Activated CD4-positive, alpha-beta memory T cell treated with anti-CD3 and anti-CD28 coated beads, Interleukin-2, amount 10 ng/mL, durations not matched to agents 7 days and 5 days (primary cell): ENCODE measurements around the gene ADAM17. TPM values are rescaled to one million over a fixed set of nuclear protein-coding genes. Genes with fewer than 3 reads are reported as not detected.
"Not testable (repeated sequence)": the region's sequence is repeated elsewhere in the genome, so short reads cannot be mapped to it uniquely, and the experiment has no call there.

ENCODE experiments used
- CTCF ChIA-PET: fragments of 350-600 bp; sonication (Branson Sonifier 250); formaldehyde crosslinking; loops from one replicate; lab custom pipeline; 2021; ENCODE audit warnings: antibody characterized with exemption, inconsistent platforms; lab: Charles Lee
- POLR2A ChIA-PET: fragments of 350-600 bp; sonication (Branson Sonifier 250); formaldehyde crosslinking; loops from one replicate; lab custom pipeline; 2021; ENCODE audit warnings: antibody characterized with exemption; lab: Charles Lee
- DNase-seq: peaks from one replicate; pipeline ENCODE4 v3.0.0-alpha.2; 2020
- H3K27ac Mint-ChIP-seq: one replicate; pipeline ENCODE4 v1.8.0; 2021; ENCODE audit warnings: mild to moderate bottlenecking, mixed read lengths
- H3K27me3 Mint-ChIP-seq: one replicate; pipeline ENCODE4 v1.8.0; 2021; ENCODE audit warnings: mixed read lengths
- H3K36me3 Mint-ChIP-seq: one replicate; pipeline ENCODE4 v1.8.0; 2021; ENCODE audit warnings: low read depth, mixed read lengths
- H3K4me1 Mint-ChIP-seq: one replicate; pipeline ENCODE4 v1.8.0; 2021; ENCODE audit warnings: mixed read lengths
- H3K4me3 Mint-ChIP-seq: one replicate; pipeline ENCODE4 v1.8.0; 2021; ENCODE audit warnings: mild to moderate bottlenecking, mixed read lengths
- H3K9me3 Mint-ChIP-seq: one replicate; pipeline ENCODE4 v1.8.0; 2021; ENCODE audit warnings: mixed read lengths
- total RNA-seq, 2 experiments: library from RNA; stranded (reverse); gene quantifications; one replicate each; pipeline ENCODE4 v1.2.3, GENCODE V29; 2021

Gene ADAM17
- total RNA-seq = 10 to 100 TPM; 28.9 to 31.0 TPM

- Mint-ChIP-seq H3K36me3 (peaks cover 17% of the 10 kb centered on the region), H3K4me1 (peaks cover 58% of the 10 kb centered on the region), H3K27me3 (no peaks in the 10 kb centered on the region), H3K27ac (peak within 1 kb of the TSS; percentile 94), H3K4me3 (peak within 1 kb of the TSS; percentile 97), H3K9me3 (no peaks in the 10 kb centered on the region)
- ChIA-PET POLR2A (interaction anchor here (0.6 to 3.9 kb wide), 68 partner anchors 9 to 893 kb away, joined by 3 to 62 read pairs (median 6); partner anchors contain the start of genes CPSF3, IAH1, ID2 and ITGB1BP1), CTCF (interaction anchor here (0.8 to 2.2 kb wide), 14 partner anchors 10 to 288 kb away, joined by 3 to 14 read pairs (median 4); partner anchors contain the start of gene TAF1B)
- DNase-seq = peak; percentile 92
These were observed at the start of gene ADAM17 for GRCh38 chr2:9555297-9556120. ADAM17 (minus strand) TSS chr2:9555830; CDS start chr2:9555605, 225 bp downstream.

- H3K4me3 Mint-ChIP-seq = no peak overlapping the region
- H3K4me1 Mint-ChIP-seq = peaks cover 31% of the 10 kb centered on the region
- no peak overlapping the region for H3K27ac Mint-ChIP-seq
- ChIA-PET POLR2A (interaction anchor here (0.6 to 1.7 kb wide), 4 partner anchors 17 to 178 kb away, joined by 3 to 5 read pairs (median 4); no protein-coding TSS in a partner anchor), CTCF (interaction anchor here (0.7 to 1.6 kb wide), 3 partner anchors 17 to 198 kb away, joined by 3 to 4 read pairs (median 3); no protein-coding TSS in a partner anchor)
- H3K27me3 Mint-ChIP-seq = no peaks in the 10 kb centered on the region
- no peak for DNase-seq
- H3K36me3 Mint-ChIP-seq = peaks cover 79% of the 10 kb centered on the region
- peaks cover 14% of the 10 kb centered on the region for H3K9me3 Mint-ChIP-seq
These were observed 46.8 kb upstream of the ADAM17 start for GRCh38 chr2:9602412-9602811.

- POLR2A ChIA-PET = interaction anchor here (1.6 kb wide), 1 partner anchor 25 kb away, joined by 3 read pairs; no protein-coding TSS in a partner anchor
- DNase-seq = no peak
- Mint-ChIP-seq H3K9me3 (peaks cover 14% of the 10 kb centered on the region), H3K4me3 (no peak overlapping the region), H3K27me3 (no peaks in the 10 kb centered on the region), H3K4me1 (peaks cover 34% of the 10 kb centered on the region), H3K36me3 (peaks cover 77% of the 10 kb centered on the region), H3K27ac (no peak overlapping the region)
- CTCF ChIA-PET = interaction anchor here (1.6 kb wide), 1 partner anchor 28 kb away, joined by 4 read pairs; no protein-coding TSS in a partner anchor
These were observed 45.8 kb upstream of the ADAM17 start for GRCh38 chr2:9601397-9601796.

GRCh38 chr2:9599430-9599829, 43.8 kb upstream of the ADAM17 start:
- Mint-ChIP-seq H3K27ac (no peak overlapping the region), H3K27me3 (no peaks in the 10 kb centered on the region), H3K4me3 (no peak overlapping the region), H3K36me3 (peaks cover 64% of the 10 kb centered on the region), H3K4me1 (peaks cover 47% of the 10 kb centered on the region), H3K9me3 (peaks cover 14% of the 10 kb centered on the region)
- CTCF ChIA-PET = no interaction called here
- no peak for DNase-seq
- POLR2A ChIA-PET = interaction anchor here (0.9 to 2.0 kb wide), 4 partner anchors 9 to 44 kb away, joined by 3 to 11 read pairs (median 6); partner anchors contain the start of genes ADAM17 and YWHAQ

GRCh38 chr2:9596621-9597311, 41.1 kb upstream of the ADAM17 start:
- Mint-ChIP-seq H3K27ac (peak overlapping the region; percentile 77), H3K4me3 (peak overlapping the region; percentile 57), H3K4me1 (peaks cover 60% of the 10 kb centered on the region), H3K9me3 (peaks cover 14% of the 10 kb centered on the region), H3K27me3 (no peaks in the 10 kb centered on the region), H3K36me3 (peaks cover 57% of the 10 kb centered on the region)
- ChIA-PET POLR2A (interaction anchor here (0.9 to 3.4 kb wide), 7 partner anchors 10 to 247 kb away, joined by 3 to 30 read pairs (median 5); partner anchors contain the start of genes ADAM17 and YWHAQ), CTCF (interaction anchor here (0.7 to 1.8 kb wide), 6 partner anchors 10 to 203 kb away, joined by 3 to 8 read pairs (median 4); partner anchors contain the start of gene ADAM17)
- no peak for DNase-seq

GRCh38 chr2:9595746-9596145, 40.1 kb upstream of the ADAM17 start:
- Mint-ChIP-seq H3K4me3 (peak overlapping the region; percentile 57), H3K4me1 (peaks cover 69% of the 10 kb centered on the region), H3K9me3 (peaks cover 14% of the 10 kb centered on the region), H3K27me3 (no peaks in the 10 kb centered on the region), H3K36me3 (peaks cover 58% of the 10 kb centered on the region), H3K27ac (peak overlapping the region; percentile 77)
- POLR2A ChIA-PET = interaction anchor here (0.9 to 3.4 kb wide), 6 partner anchors 11 to 204 kb away, joined by 3 to 30 read pairs (median 13); partner anchors contain the start of genes ADAM17 and YWHAQ
- CTCF ChIA-PET = interaction anchor here (1.0 to 1.8 kb wide), 5 partner anchors 8 to 120 kb away, joined by 3 to 8 read pairs (median 4); partner anchors contain the start of gene ADAM17
- no peak for DNase-seq

- POLR2A ChIA-PET = interaction anchor here (0.8 to 3.4 kb wide), 10 partner anchors 12 to 205 kb away, joined by 3 to 30 read pairs (median 6); partner anchors contain the start of genes ADAM17 and YWHAQ
- H3K36me3 Mint-ChIP-seq = peaks cover 56% of the 10 kb centered on the region
- CTCF ChIA-PET = interaction anchor here (1.1 to 1.8 kb wide), 4 partner anchors 9 to 120 kb away, joined by 3 to 8 read pairs (median 4); partner anchors contain the start of gene ADAM17
These were observed 39.6 kb upstream of the ADAM17 start for GRCh38 chr2:9595256-9595655.

GRCh38 chr2:9594366-9595054, 38.9 kb upstream of the ADAM17 start:
- DNase-seq = no peak
- H3K27ac Mint-ChIP-seq = peak overlapping the region; percentile 66
- POLR2A ChIA-PET = interaction anchor here (0.8 to 3.4 kb wide), 8 partner anchors 13 to 206 kb away, joined by 3 to 30 read pairs (median 6); partner anchors contain the start of genes ADAM17 and YWHAQ

More at GRCh38 chr2:9595256-9595655, 39.6 kb upstream of the ADAM17 start:
- not testable (repeated sequence) for H3K27me3 Mint-ChIP-seq, H3K4me3 Mint-ChIP-seq, H3K27ac Mint-ChIP-seq, DNase-seq
- peaks cover 14% of the 10 kb centered on the region for H3K9me3 Mint-ChIP-seq
- H3K4me1 Mint-ChIP-seq = peaks cover 71% of the 10 kb centered on the region

GRCh38 chr2:9593925-9594324, 38.3 kb upstream of the ADAM17 start:
- DNase-seq = no peak
- ChIA-PET POLR2A (interaction anchor here (1.3 to 3.4 kb wide), 4 partner anchors 13 to 109 kb away, joined by 3 to 22 read pairs (median 14); partner anchors contain the start of gene YWHAQ), CTCF (no interaction called here)
- peak overlapping the region; percentile 71 for H3K27ac Mint-ChIP-seq
- no peak overlapping the region for H3K4me3 Mint-ChIP-seq
- H3K9me3 Mint-ChIP-seq = peaks cover 4% of the 10 kb centered on the region
- H3K4me1 Mint-ChIP-seq = peaks cover 63% of the 10 kb centered on the region
- H3K27me3 Mint-ChIP-seq = no peaks in the 10 kb centered on the region
- peaks cover 49% of the 10 kb centered on the region for H3K36me3 Mint-ChIP-seq

More at GRCh38 chr2:9594366-9595054, 38.9 kb upstream of the ADAM17 start:
- Mint-ChIP-seq H3K9me3 (peaks cover 6% of the 10 kb centered on the region), H3K4me3 (peak overlapping the region; percentile 22), H3K27me3 (no peaks in the 10 kb centered on the region), H3K4me1 (peaks cover 65% of the 10 kb centered on the region), H3K36me3 (peaks cover 55% of the 10 kb centered on the region)
- CTCF ChIA-PET = interaction anchor here (1.1 kb wide), 1 partner anchor 9 kb away, joined by 5 read pairs; no protein-coding TSS in a partner anchor

GRCh38 chr2:9592699-9593098, 37.1 kb upstream of the ADAM17 start:
- peaks cover 56% of the 10 kb centered on the region for H3K4me1 Mint-ChIP-seq

GRCh38 chr2:9590641-9591040, 35.0 kb upstream of the ADAM17 start:
- H3K9me3 Mint-ChIP-seq = no peaks in the 10 kb centered on the region
- peaks cover 40% of the 10 kb centered on the region for H3K4me1 Mint-ChIP-seq
- ChIA-PET CTCF (no interaction called here), POLR2A (interaction anchor here (1.2 to 1.6 kb wide), 3 partner anchors 8 to 35 kb away, joined by 3 to 4 read pairs (median 3); partner anchors contain the start of gene ADAM17)
- H3K4me3 Mint-ChIP-seq = no peak overlapping the region
- peaks cover 56% of the 10 kb centered on the region for H3K36me3 Mint-ChIP-seq
- no peaks in the 10 kb centered on the region for H3K27me3 Mint-ChIP-seq
- H3K27ac Mint-ChIP-seq = peak overlapping the region; percentile 56
- no peak for DNase-seq

More at GRCh38 chr2:9592699-9593098, 37.1 kb upstream of the ADAM17 start:
- no peak for DNase-seq
- POLR2A ChIA-PET = interaction anchor here (0.6 to 1.5 kb wide), 4 partner anchors 11 to 92 kb away, joined by 3 read pairs; no protein-coding TSS in a partner anchor
- Mint-ChIP-seq H3K27ac (no peak overlapping the region), H3K27me3 (no peaks in the 10 kb centered on the region), H3K4me3 (no peak overlapping the region), H3K36me3 (peaks cover 45% of the 10 kb centered on the region), H3K9me3 (no peaks in the 10 kb centered on the region)
- CTCF ChIA-PET = interaction anchor here (0.6 to 0.7 kb wide), 2 partner anchors 16 to 47 kb away, joined by 3 to 4 read pairs; no protein-coding TSS in a partner anchor
